Fibroblast of the aortic adventitia (primary cell): ENCODE results near the gene DLX3. TPM values are rescaled to one million over a fixed set of nuclear protein-coding genes. Genes with fewer than 3 reads are reported as not detected.

Experiments used
- DNase-seq: peaks from one replicate; pipeline ENCODE4 v3.0.0-alpha.2; 2010; ENCODE audit warnings: low read depth
- H3K4me3 ChIP-seq: 2 replicates; pipeline ENCODE4 v1.5.1; 2011; ENCODE audit warnings: low read depth, mild to moderate bottlenecking, control low read depth, low read length, moderate library complexity
- CTCF ChIP-seq: IDR thresholded peaks from 2 replicates; pipeline ENCODE4 v1.5.1; 2011; ENCODE audit warnings: mild to moderate bottlenecking, low read length, control low read depth, inconsistent platforms; ENCODE audit not compliant: insufficient read depth
- total RNA-seq: library from RNA; depleted of rRNA; stranded (reverse); fragments of >200 nt; gene quantifications from 2 replicates; pipeline ENCODE4 v1.2.3, GENCODE V29; 2012; ENCODE audit warnings: low replicate concordance

The DLX3 gene
- total RNA-seq, 1 donor = not detected

DNA sequence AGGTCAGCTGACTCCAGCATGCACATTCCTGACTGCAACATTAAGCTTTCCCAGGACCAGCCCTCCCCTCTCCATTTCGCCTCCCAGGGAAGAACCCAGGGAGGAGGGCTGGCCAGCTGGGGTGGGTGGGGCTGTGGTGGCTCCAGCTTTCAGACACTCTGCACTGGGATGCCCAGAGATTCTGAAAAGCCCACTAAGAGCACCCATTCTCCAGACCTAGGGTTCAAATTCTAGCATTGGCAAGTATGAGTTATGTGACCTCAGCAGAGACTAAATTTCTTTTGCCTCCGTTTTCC is 7.8 kb downstream of the DLX3 start:
- no peak for TF ChIP-seq CTCF
- no peak overlapping the region for H3K4me3 ChIP-seq
- DNase-seq = no peak

- no peak overlapping the region for H3K4me3 ChIP-seq
- no peak for DNase-seq
- TF ChIP-seq CTCF = no peak
Measured at GRCh38 chr17:49986396-49987289, 8.4 kb downstream of the DLX3 start.

DNA sequence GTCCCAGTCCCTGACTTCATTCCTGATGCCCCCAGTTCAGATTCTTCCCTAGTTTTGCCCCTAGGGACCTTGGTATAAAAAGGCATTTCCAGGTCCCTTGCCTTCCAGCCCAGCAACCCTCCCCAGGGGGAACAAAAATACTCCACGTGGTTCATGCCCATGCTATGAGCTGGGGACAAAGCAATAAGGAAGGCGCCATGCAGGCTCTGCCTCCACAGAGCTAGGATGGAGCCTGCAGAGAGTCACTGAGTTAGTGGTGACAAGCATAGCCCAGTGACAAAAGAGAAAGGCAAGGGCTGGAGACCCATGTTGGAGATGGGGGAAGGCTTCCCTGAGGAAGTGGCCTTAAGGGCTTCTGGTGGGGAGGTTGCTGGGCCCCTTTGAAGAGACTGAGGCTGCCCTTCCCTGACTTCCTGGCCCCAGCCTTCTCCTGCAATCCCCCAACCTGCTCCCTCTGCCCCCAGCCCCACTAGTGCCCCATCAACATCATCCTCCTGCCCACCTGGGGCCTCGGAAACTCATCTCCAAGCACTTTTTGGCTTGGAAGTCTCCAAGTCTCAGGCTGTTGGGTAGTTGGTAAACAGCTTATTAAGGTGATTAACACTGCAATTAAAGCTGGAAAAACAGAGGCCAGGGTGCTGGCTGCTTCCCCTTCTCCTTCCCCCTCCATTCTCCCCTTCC is 9.6 kb downstream of the DLX3 start:
- TF ChIP-seq CTCF = no peak
- DNase-seq = no peak
- H3K4me3 ChIP-seq = no peak overlapping the region

GRCh38 chr17:49984776-49985175 is 10.2 kb downstream of the DLX3 start:
- DNase-seq = no peak
- no peak for TF ChIP-seq CTCF

DNA sequence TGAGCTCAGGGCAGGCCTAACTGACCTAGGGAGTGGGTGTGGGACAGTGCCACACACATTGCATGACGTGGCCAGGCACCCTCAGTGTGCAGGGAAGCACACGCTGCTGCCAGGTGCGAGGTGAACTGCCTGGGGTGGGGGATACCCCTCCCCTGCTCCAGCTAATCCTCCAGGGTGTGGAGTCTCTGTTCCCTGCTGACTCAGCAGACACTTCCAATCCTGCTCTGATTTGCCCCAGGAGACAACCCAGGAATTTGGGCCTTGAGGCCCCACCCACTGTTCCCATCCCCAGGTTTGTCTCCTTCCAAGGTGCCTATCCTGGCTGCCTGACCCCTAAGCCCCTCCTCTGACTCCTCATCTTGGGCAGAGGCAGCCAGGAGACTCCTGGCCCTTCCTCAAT is 10.7 kb downstream of the DLX3 start:
- DNase-seq = no peak
- no peak overlapping the region for H3K4me3 ChIP-seq

More at GRCh38 chr17:49984776-49985175, 10.2 kb downstream of the DLX3 start:
- H3K4me3 ChIP-seq = no peak overlapping the region

DNA sequence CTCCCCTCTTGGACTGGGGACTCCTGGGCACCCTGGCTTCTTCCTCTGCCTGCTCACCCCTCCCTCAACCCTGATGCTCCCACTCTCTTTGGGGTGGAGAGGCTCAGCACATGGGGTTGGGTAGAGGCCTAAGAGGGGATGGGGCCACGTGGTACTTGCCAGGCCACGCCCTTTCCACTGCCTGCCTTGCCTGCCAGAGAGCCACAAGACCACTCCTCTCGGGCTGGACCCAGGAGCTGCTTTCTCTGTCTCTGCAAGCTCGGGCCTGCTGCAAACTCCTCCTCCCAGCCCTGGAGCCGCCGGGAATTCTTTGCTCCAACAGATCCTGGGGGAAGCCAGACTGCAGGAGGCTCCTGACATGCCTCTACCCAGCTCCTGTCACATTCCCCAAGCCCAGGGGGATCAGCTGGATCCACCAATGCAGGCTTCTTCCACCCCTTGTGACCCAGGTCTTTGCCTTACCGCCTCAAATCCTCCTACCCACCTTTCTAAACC is 14.3 kb downstream of the DLX3 start:
- no peak for TF ChIP-seq CTCF
- no peak overlapping the region for H3K4me3 ChIP-seq
- no peak for DNase-seq

More for the DNA sequence above, 10.7 kb downstream of the DLX3 start:
- TF ChIP-seq CTCF = no peak
